ENCODE data around the gene EFEMP1. TPM values are rescaled to one million over a fixed set of nuclear protein-coding genes. Genes with fewer than 3 reads are reported as not detected.

The EFEMP1 gene
- total and polyA plus RNA-seq, 2 of the 13 experiments (the other 11 are each of a cell fraction or from before 2014, with no cell fraction given): not detected

DNA sequence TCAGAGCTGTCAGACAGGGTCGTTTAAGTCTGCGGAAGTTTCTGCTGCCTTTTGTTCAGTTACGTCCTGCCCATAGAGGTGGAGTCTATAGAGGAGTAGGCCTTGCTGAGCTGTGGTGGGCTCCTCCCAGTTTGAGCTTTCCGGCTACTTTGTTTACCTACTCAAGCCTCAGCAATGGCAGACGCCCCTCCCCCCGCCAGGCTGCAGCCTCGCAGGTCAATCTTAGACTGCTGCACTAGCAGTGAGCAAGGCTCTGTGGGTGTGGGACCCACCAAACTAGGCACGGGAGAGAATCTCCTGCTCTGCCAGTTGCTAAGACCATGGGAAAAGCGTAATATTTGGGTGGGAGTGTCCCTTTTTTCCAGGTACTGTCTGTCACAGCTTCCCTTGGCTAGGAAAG, 86.5 kb downstream of the EFEMP1 start (continued):
- TF ChIP-seq ZNF501 (CRISPR knock-in tag; IDR thresholded peaks at IDR 0.05) (peak; percentile 59; the same call in 1 of the 2 replicates), SMC3 (IDR thresholded peaks at IDR 0.05; ENCODE audit: low read length) (no peak), ZNF687 (CRISPR knock-in tag; IDR thresholded peaks at IDR 0.05) (peak; percentile 37), KDM6A (CRISPR knock-in tag; IDR thresholded peaks at IDR 0.05; ENCODE audit: low read depth) (0 out of 2 replicates have a peak, but pooled peaks have one; percentile 34), SNRNP70 (IDR thresholded peaks at IDR 0.05; ENCODE audit: low read depth, low read length) (no peak), FOXP1 (IDR thresholded peaks at IDR 0.05) (no peak), FOXP1 (CRISPR knock-in tag; IDR thresholded peaks at IDR 0.05) (peak; percentile 55; the same call in 1 of the 2 replicates), FOSL2 (CRISPR knock-in tag; IDR thresholded peaks at IDR 0.05) (peak; percentile 13; the same call in 1 of the 2 replicates), ZMAT3 (CRISPR knock-in tag; conservative IDR thresholded peaks at IDR 0.05) (0 out of 2 replicates have a peak, but pooled peaks have one; percentile 30), THAP9 (CRISPR knock-in tag; IDR thresholded peaks at IDR 0.05; ENCODE audit: borderline replicate concordance) (peak; percentile 33; the same call in 1 of the 2 replicates), MAF1 (CRISPR knock-in tag; IDR thresholded peaks at IDR 0.05; ENCODE audit: borderline replicate concordance) (no peak), YEATS2 (CRISPR knock-in tag; IDR thresholded peaks at IDR 0.05; ENCODE audit: borderline replicate concordance) (no peak), TRIM22 (IDR thresholded peaks at IDR 0.05) (no peak), KDM3A (CRISPR knock-in tag; IDR thresholded peaks at IDR 0.05; ENCODE audit: low read depth) (0 out of 2 replicates have a peak, but pooled peaks have one; percentile 41)
- TF ChIP-seq, protein P1, sequence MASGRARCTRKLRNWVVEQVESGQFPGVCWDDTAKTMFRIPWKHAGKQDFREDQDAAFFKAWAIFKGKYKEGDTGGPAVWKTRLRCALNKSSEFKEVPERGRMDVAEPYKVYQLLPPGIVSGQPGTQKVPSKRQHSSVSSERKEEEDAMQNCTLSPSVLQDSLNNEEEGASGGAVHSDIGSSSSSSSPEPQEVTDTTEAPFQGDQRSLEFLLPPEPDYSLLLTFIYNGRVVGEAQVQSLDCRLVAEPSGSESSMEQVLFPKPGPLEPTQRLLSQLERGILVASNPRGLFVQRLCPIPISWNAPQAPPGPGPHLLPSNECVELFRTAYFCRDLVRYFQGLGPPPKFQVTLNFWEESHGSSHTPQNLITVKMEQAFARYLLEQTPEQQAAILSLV (CRISPR knock-in tag; IDR thresholded peaks at IDR 0.05; ENCODE audit: borderline replicate concordance): no peak
- TF ChIP-seq, protein P2, sequence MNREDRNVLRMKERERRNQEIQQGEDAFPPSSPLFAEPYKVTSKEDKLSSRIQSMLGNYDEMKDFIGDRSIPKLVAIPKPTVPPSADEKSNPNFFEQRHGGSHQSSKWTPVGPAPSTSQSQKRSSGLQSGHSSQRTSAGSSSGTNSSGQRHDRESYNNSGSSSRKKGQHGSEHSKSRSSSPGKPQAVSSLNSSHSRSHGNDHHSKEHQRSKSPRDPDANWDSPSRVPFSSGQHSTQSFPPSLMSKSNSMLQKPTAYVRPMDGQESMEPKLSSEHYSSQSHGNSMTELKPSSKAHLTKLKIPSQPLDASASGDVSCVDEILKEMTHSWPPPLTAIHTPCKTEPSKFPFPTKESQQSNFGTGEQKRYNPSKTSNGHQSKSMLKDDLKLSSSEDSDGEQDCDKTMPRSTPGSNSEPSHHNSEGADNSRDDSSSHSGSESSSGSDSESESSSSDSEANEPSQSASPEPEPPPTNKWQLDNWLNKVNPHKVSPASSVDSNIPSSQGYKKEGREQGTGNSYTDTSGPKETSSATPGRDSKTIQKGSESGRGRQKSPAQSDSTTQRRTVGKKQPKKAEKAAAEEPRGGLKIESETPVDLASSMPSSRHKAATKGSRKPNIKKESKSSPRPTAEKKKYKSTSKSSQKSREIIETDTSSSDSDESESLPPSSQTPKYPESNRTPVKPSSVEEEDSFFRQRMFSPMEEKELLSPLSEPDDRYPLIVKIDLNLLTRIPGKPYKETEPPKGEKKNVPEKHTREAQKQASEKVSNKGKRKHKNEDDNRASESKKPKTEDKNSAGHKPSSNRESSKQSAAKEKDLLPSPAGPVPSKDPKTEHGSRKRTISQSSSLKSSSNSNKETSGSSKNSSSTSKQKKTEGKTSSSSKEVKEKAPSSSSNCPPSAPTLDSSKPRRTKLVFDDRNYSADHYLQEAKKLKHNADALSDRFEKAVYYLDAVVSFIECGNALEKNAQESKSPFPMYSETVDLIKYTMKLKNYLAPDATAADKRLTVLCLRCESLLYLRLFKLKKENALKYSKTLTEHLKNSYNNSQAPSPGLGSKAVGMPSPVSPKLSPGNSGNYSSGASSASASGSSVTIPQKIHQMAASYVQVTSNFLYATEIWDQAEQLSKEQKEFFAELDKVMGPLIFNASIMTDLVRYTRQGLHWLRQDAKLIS (CRISPR knock-in tag; IDR thresholded peaks at IDR 0.05): no peak
